ENCODE data around the gene NDC80. TPM values are rescaled to one million over a fixed set of nuclear protein-coding genes. Genes with fewer than 3 reads are reported as not detected.
A peak's percentile ranks its signal among the peaks of the same experiment; 100 is the strongest.

The NDC80 gene
- total and polyA plus RNA-seq, 9 of the 15 experiments (the other 6 are each of a cell fraction or from before 2014, with no cell fraction given), result 65.2 to 97.9 (median 83.3) TPM

DNA sequence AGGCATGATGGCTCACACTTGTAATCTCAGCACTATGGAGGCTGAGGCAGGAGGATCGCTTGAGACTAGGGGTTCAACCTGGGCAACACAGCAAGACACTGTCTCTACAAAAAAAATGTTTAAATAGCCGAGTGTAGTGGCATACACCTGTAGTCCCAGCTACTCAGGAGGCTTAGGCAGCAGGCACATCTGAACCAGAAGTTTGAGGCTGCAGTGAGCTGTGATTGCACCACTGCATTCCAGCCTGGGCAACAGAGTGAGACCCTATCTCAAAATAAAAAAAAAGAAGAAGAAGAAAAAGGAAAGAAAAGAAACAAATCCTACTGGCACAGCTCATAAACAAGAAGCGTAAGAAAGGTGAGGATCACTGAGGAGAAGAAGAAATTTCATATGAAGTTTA lies 19.9 kb upstream of the NDC80 start:
- 75% methylated on average over 3 of the region's 3 CpGs for WGBS (ENCODE audit: insufficient coverage, low coverage, missing lambda C conversion rate)
- FAIRE-seq, result no peak

More for the DNA sequence above, 19.9 kb upstream of the NDC80 start:
- ATAC-seq (no peak), DNase-seq (ENCODE audit: extremely low read depth in 1 of 4, low spot score in 3 of 4) (no peak)
- TF ChIP-seq KAT7 (CRISPR knock-in tag; IDR thresholded peaks at IDR 0.05; ENCODE audit: borderline replicate concordance) (no peak), MYC (IDR thresholded peaks at IDR 0.05; ENCODE audit: low read depth, low read length) (no peak), MYC (CRISPR knock-in tag; IDR thresholded peaks at IDR 0.05; ENCODE audit: borderline replicate concordance, low read depth) (no peak), FOXJ3 (CRISPR knock-in tag; IDR thresholded peaks at IDR 0.05) (no peak), KDM1A (IDR thresholded peaks at IDR 0.05) (0 out of 4 replicates have a peak, but pooled peaks of 1 of the 2 experiments have one; percentile 33), NFIC (IDR thresholded peaks at IDR 0.05) (no peak), ZNF121 (CRISPR knock-in tag; conservative IDR thresholded peaks at IDR 0.05) (peak; percentile 87), HNRNPUL1 (IDR thresholded peaks at IDR 0.05; ENCODE audit: low read length) (no peak), DMBX1 (CRISPR knock-in tag; IDR thresholded peaks at IDR 0.05; ENCODE audit: borderline replicate concordance) (no peak)
- TF ChIP-seq, protein P1, sequence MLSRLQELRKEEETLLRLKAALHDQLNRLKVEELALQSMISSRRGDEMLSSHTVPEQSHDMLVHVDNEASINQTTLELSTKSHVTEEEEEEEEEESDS (CRISPR knock-in tag; IDR thresholded peaks at IDR 0.05), result no peak
- TF ChIP-seq, protein P2, sequence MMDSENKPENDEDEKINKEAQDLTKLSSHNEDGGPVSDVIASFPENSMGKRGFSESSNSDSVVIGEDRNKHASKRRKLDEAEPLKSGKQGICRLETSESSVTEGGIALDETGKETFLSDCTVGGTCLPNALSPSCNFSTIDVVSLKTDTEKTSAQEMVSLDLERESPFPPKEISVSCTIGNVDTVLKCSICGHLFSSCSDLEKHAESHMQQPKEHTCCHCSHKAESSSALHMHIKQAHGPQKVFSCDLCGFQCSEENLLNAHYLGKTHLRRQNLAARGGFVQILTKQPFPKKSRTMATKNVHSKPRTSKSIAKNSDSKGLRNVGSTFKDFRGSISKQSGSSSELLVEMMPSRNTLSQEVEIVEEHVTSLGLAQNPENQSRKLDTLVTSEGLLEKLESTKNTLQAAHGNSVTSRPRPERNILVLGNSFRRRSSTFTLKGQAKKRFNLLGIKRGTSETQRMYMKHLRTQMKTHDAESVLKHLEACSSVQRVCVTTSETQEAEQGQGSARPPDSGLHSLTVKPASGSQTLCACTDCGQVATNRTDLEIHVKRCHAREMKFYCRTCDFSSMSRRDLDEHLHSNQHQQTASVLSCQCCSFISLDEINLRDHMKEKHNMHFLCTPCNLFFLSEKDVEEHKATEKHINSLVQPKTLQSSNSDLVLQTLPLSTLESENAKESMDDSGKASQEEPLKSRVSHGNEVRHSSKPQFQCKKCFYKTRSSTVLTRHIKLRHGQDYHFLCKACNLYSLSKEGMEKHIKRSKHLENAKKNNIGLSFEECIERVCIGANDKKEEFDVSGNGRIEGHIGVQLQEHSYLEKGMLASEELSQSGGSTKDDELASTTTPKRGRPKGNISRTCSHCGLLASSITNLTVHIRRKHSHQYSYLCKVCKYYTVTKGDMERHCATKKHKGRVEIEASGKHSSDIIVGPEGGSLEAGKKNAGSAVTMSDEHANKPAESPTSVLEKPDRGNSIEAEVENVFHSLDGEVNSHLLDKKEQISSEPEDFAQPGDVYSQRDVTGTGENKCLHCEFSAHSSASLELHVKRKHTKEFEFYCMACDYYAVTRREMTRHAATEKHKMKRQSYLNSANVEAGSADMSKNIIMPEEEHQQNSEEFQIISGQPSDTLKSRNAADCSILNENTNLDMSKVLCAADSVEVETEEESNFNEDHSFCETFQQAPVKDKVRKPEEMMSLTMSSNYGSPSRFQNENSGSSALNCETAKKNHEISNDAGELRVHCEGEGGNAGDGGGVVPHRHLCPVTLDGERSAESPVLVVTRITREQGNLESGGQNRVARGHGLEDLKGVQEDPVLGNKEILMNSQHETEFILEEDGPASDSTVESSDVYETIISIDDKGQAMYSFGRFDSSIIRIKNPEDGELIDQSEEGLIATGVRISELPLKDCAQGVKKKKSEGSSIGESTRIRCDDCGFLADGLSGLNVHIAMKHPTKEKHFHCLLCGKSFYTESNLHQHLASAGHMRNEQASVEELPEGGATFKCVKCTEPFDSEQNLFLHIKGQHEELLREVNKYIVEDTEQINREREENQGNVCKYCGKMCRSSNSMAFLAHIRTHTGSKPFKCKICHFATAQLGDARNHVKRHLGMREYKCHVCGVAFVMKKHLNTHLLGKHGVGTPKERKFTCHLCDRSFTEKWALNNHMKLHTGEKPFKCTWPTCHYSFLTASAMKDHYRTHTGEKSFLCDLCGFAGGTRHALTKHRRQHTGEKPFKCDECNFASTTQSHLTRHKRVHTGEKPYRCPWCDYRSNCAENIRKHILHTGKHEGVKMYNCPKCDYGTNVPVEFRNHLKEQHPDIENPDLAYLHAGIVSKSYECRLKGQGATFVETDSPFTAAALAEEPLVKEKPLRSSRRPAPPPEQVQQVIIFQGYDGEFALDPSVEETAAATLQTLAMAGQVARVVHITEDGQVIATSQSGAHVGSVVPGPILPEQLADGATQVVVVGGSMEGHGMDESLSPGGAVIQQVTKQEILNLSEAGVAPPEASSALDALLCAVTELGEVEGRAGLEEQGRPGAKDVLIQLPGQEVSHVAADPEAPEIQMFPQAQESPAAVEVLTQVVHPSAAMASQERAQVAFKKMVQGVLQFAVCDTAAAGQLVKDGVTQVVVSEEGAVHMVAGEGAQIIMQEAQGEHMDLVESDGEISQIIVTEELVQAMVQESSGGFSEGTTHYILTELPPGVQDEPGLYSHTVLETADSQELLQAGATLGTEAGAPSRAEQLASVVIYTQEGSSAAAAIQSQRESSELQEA (IDR thresholded peaks at IDR 0.05; ENCODE audit: low read depth), result no peak
- peaks cover 30% of the 10 kb centered on the region; the same call in 2 of the 3 replicates for H3K36me3 ChIP-seq (ENCODE audit: control insufficient read depth, insufficient read depth, low read length)
- no peak overlapping the region for H3K27ac ChIP-seq (ENCODE audit: extremely low read depth, low read depth, low read length)
- H3K4me2 ChIP-seq (ENCODE audit: insufficient read depth, low read length), result no peak overlapping the region
- BruUV-seq (replicated peaks), result no TSS peak
- H3K4me3 ChIP-seq, result no peak overlapping the region
- intact Hi-C loops (cut with micrococcal nuclease), result no loop called here
- in situ Hi-C loops (cut with MboI), result loop anchor here (5.0 kb wide), 1 partner anchor 1684 kb away; no protein-coding TSS in a partner anchor
- H3K9me3 ChIP-seq (replicated peaks; ENCODE audit: control insufficient read depth, insufficient read depth, low read depth, low read length), result no peaks in the 10 kb centered on the region
- H4K20me1 ChIP-seq (replicated peaks; ENCODE audit: control insufficient read depth, insufficient read depth, low read length), result no peaks in the 10 kb centered on the region
- H2AFZ ChIP-seq (ENCODE audit: low read depth, low read length), result no peak overlapping the region
- H3K27me3 ChIP-seq (ENCODE audit: control insufficient read depth in 2 of 2, insufficient read depth in 2 of 2, low read length in 2 of 2), result no peaks in the 10 kb centered on the region
- ChIA-PET CTCF (ENCODE audit: low intra/inter-chr PET ratio) (no interaction called here), POLR2A (no interaction called here)
- no peaks in the 10 kb centered on the region for H3K9me1 ChIP-seq (ENCODE audit: control insufficient read depth, insufficient read depth, low read length)
- H3K4me1 ChIP-seq (replicated peaks in 1 of 2; ENCODE audit: control insufficient read depth in 2 of 2, insufficient read depth in 2 of 2, low read length in 2 of 2), result no peaks in the 10 kb centered on the region
- H3K79me2 ChIP-seq (ENCODE audit: control insufficient read depth, insufficient read depth, low read length), result no peaks in the 10 kb centered on the region
- H3K9ac ChIP-seq (ENCODE audit: insufficient read depth in 1 of 2, low read depth in 2 of 2, low read length in 2 of 2), result no peak overlapping the region

Data from K562 (cell line).